ENCODE data around the gene ARHGAP44. TPM values are rescaled to one million over a fixed set of nuclear protein-coding genes. Genes with fewer than 3 reads are reported as not detected.

The ARHGAP44 gene
- total RNA-seq, 1 donor from 2014 or later, result 6.5 TPM

DNA sequence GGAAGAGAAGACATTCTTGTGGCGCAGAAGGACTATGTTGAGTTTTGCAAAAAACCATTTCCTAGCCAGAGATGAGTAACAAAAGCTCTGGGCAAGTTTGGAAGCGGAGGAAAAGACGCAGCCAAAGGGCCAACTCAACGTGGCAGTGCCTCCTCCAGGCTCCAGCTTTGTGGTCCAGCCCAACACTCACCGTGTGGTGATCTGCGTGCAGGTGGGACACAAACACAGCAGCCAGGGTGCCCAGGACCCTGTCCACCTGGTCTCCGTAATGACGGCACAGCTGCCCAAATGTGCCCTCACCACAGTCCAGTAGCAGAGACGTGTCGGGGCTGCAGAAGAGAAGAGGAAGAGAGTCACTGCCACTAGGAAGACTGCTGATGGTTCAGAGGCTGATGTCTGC is 207.1 kb downstream of the ARHGAP44 start:
- H3K4me1 Mint-ChIP-seq, result peaks cover 4% of the 10 kb centered on the region

DNA sequence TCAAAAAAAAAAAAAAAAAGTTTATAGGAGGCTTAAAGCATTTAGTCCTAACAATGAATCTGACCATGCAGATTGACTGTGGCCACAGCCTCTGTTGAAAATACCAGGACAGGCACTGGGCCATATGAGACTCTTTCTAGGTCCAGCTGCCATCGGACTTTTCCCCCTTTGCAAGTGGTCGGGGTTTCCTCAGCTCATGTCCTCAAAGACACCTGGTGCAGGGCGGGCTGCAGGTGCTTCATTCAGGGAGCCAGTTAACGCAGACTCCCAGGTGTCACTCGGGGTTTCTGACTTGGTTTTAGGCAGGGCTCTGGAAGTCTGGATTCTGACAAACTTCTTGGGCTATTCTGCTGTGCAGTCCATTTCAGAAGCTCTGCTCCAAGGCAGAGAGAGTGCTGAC is 207.6 kb downstream of the ARHGAP44 start:
- Mint-ChIP-seq H3K36me3 (ENCODE audit: low read depth) (peaks cover 10% of the 10 kb centered on the region), H3K4me3 (no peak overlapping the region), H3K27me3 (ENCODE audit: low read depth) (no peaks in the 10 kb centered on the region), H3K4me1 (peaks cover 4% of the 10 kb centered on the region), H3K9me3 (no peaks in the 10 kb centered on the region), H3K27ac (ENCODE audit: unreplicated experiment) (no peak overlapping the region)
- no peak for DNase-seq (ENCODE audit: low read depth, low spot score)
- no peak for TF ChIP-seq CTCF (conservative IDR thresholded peaks at IDR 0.05)

More for the DNA sequence above, 207.1 kb downstream of the ARHGAP44 start:
- no peak for DNase-seq (ENCODE audit: low read depth, low spot score)
- H3K36me3 Mint-ChIP-seq (ENCODE audit: low read depth), result peaks cover 10% of the 10 kb centered on the region
- no peaks in the 10 kb centered on the region for H3K27me3 Mint-ChIP-seq (ENCODE audit: low read depth)
- H3K4me3 Mint-ChIP-seq, result no peak overlapping the region
- H3K9me3 Mint-ChIP-seq, result no peaks in the 10 kb centered on the region
- H3K27ac Mint-ChIP-seq (ENCODE audit: unreplicated experiment), result no peak overlapping the region
- no peak for TF ChIP-seq CTCF (conservative IDR thresholded peaks at IDR 0.05)

GRCh38 chr17:12998461-12998860 is 209.2 kb downstream of the ARHGAP44 start:
- Mint-ChIP-seq H3K27ac (ENCODE audit: unreplicated experiment) (no peak overlapping the region), H3K36me3 (ENCODE audit: low read depth) (peaks cover 10% of the 10 kb centered on the region), H3K4me1 (peaks cover 4% of the 10 kb centered on the region), H3K4me3 (no peak overlapping the region), H3K9me3 (no peaks in the 10 kb centered on the region), H3K27me3 (ENCODE audit: low read depth) (no peaks in the 10 kb centered on the region)
- DNase-seq (ENCODE audit: low read depth, low spot score), result no peak
- no peak for TF ChIP-seq CTCF (conservative IDR thresholded peaks at IDR 0.05)

DNA sequence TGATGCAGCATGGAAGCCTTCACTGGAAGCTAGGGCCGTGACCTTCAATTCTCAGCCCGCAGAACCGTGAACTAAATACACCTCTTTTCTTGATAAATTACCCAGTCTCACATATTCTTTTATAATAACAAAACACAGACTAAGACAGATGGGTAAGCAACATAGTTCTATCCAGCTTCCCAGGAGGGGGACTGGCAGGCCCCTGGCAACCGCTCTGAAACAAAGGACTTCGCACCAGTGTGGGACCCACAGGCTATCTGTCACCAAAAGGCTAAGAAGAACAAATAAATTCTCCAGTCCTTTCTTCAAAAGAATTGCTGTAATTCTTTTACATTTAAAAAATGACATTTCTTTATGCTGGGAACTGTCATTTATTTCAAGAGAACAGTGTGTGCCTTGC is 209.6 kb downstream of the ARHGAP44 start:
- H3K4me1 Mint-ChIP-seq, result peaks cover 4% of the 10 kb centered on the region
- H3K27me3 Mint-ChIP-seq (ENCODE audit: low read depth), result no peaks in the 10 kb centered on the region
- no peak for DNase-seq (ENCODE audit: low read depth, low spot score)
- H3K36me3 Mint-ChIP-seq (ENCODE audit: low read depth), result peaks cover 10% of the 10 kb centered on the region
- no peaks in the 10 kb centered on the region for H3K9me3 Mint-ChIP-seq
- H3K27ac Mint-ChIP-seq (ENCODE audit: unreplicated experiment), result no peak overlapping the region
- no peak for TF ChIP-seq CTCF (conservative IDR thresholded peaks at IDR 0.05)
- H3K4me3 Mint-ChIP-seq, result no peak overlapping the region

DNA sequence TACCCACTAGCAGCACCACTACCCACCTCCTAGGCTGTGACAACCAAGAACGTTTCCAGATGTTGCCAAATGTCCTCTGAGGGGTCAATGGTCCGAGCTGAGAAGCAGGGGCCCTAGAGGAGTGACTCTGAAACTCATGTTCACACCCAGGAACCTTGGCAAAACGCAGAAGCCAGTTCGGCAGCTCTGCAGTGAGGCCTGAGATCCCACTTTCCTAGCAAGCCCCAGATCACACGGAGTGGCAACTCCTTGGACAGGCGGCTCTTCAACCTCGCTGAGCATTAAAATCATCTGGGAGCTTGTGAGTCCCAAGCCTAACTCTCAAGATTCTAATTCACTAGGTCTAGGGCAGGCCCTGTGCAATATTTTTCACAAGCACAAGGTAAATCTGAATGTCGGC is 211.3 kb downstream of the ARHGAP44 start:
- Mint-ChIP-seq H3K27me3 (ENCODE audit: low read depth) (no peaks in the 10 kb centered on the region), H3K27ac (ENCODE audit: unreplicated experiment) (no peak overlapping the region), H3K36me3 (ENCODE audit: low read depth) (peaks cover 6% of the 10 kb centered on the region), H3K9me3 (no peaks in the 10 kb centered on the region), H3K4me1 (peaks cover 4% of the 10 kb centered on the region), H3K4me3 (no peak overlapping the region)
- DNase-seq (ENCODE audit: low read depth, low spot score), result no peak
- TF ChIP-seq CTCF (conservative IDR thresholded peaks at IDR 0.05), result no peak
